Loucy (cell line): Measurements from ENCODE around the gene KIF17.

Experiments
- CTCF ChIP-seq: fragments of 200-600 bp; sonication (generic); conservative IDR thresholded peaks from 2 replicates; pipeline ENCODE4 v1.5.1; 2014; ENCODE audit warnings: mild to moderate bottlenecking, antibody characterized with exemption, low read length
- EZH2phosphoT487 ChIP-seq: fragments of 200-600 bp; IDR thresholded peaks from 2 replicates; pipeline ENCODE4 v1.6.1; 2018; ENCODE audit warnings: antibody characterized with exemption, mild to moderate bottlenecking, moderate library complexity, borderline replicate concordance

DNA sequence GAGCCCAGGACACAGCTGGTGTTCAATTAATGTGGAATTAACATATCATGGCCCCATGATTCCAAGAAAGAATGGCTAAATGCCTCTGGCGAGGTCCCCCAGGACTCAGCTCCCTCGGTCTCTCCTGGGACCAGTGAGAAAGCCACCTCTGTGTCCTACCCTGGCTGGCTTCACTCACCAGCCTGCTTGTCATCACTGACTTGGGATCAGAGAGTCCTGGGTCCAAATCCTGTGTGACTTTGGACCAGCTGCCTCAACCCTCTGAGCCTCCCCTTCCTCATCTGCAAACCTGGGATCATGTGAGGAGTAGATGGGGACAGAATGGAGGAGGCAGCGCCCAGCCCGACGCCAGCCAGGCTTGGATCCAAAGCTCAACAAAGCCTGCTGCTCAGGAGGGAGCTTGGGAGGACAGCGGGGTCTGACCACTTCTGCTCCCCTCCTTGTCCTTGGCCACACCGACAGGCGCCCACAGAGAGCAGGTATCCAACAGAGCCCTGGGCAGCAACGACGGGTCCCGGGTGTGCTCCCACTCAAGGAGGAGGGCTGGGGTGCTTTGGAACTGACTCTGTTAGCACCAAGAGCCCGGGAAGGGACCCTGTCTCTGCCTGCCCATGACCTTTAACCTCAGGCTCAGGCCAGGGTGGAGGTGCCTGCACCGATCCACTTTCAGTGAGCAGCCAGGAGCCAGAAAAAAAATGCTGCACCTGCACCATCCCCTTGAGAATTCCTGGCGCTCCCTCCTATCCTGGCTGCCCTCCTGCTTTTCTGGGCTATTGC is 11.5 kb upstream of the KIF17 start:
- TF ChIP-seq CTCF = no peak
- no peak for TF ChIP-seq EZH2phosphoT487
